HepG2 (cell line): ENCODE data around the gene TMEM114. TPM values are rescaled to one million over a fixed set of nuclear protein-coding genes. Genes with fewer than 3 reads are reported as not detected.

Source experiments
- AKAP8 ChIP-seq: sonication (generic); formaldehyde crosslinking; IDR thresholded peaks from 2 replicates; pipeline ENCODE4 v1.5.1; 2020; ENCODE audit warnings: mild to moderate bottlenecking, missing genetic modification reagents
- DR1 ChIP-seq: sonication (generic); formaldehyde crosslinking; IDR thresholded peaks from 2 replicates; pipeline ENCODE4 v1.8.0; 2021; ENCODE audit warnings: mild to moderate bottlenecking, missing genetic modification reagents, inconsistent platforms
- FOXK1 ChIP-seq: sonication (generic); formaldehyde crosslinking; IDR thresholded peaks from 2 replicates; pipeline ENCODE4 v1.4.0; 2020; ENCODE audit warnings: low read depth, missing genetic modification reagents, borderline replicate concordance
- HNRNPUL1 ChIP-seq: fragments of 200-400 bp; formaldehyde crosslinking; IDR thresholded peaks from 2 replicates; pipeline ENCODE4 v1.6.1; 2017; ENCODE audit warnings: low read depth, mild to moderate bottlenecking, low read length, moderate library complexity
- KDM2A ChIP-seq: sonication (generic); formaldehyde crosslinking; IDR thresholded peaks from 2 replicates; pipeline ENCODE4 v1.4.0; 2020; ENCODE audit warnings: low read depth, missing genetic modification reagents, borderline replicate concordance
- KDM3A ChIP-seq: IDR thresholded peaks from 2 replicates; pipeline ENCODE4 v1.6.1; 2018; ENCODE audit warnings: low read depth, missing compliant biosample characterization
- KLF15 ChIP-seq: sonication (generic); formaldehyde crosslinking; IDR thresholded peaks from 2 replicates; pipeline ENCODE4 v1.8.1; 2023; ENCODE audit warnings: borderline replicate concordance, mild to moderate bottlenecking, inconsistent platforms, missing genetic modification reagents, mixed read lengths
- MXI1 ChIP-seq: IDR thresholded peaks from 3 replicates; pipeline ENCODE4 v1.6.1; 2012; ENCODE audit warnings: low read depth, low read length, inconsistent platforms, borderline replicate concordance
- SP140L ChIP-seq: sonication (generic); formaldehyde crosslinking; IDR thresholded peaks from 2 replicates; pipeline ENCODE4 v1.4.0; 2020; ENCODE audit warnings: missing genetic modification reagents, borderline replicate concordance
- ZC3H4 ChIP-seq: sonication (generic); formaldehyde crosslinking; IDR thresholded peaks from 2 replicates; pipeline ENCODE4 v1.4.0; 2020; ENCODE audit warnings: missing genetic modification reagents, borderline replicate concordance
- ZFP37 ChIP-seq: sonication (generic); formaldehyde crosslinking; IDR thresholded peaks from 2 replicates; pipeline ENCODE4 v1.4.0; 2020; ENCODE audit warnings: missing genetic modification reagents, borderline replicate concordance
- ZMYM4 ChIP-seq: sonication (generic); formaldehyde crosslinking; IDR thresholded peaks from 2 replicates; pipeline ENCODE4 v1.8.1; 2023; ENCODE audit warnings: mild to moderate bottlenecking, missing genetic modification reagents
- ZNF33B ChIP-seq: sonication (generic); formaldehyde crosslinking; IDR thresholded peaks from 2 replicates; pipeline ENCODE4 v1.5.1; 2020; ENCODE audit warnings: mild to moderate bottlenecking, missing genetic modification reagents
- ZNF451 ChIP-seq: sonication (generic); formaldehyde crosslinking; IDR thresholded peaks from 2 replicates; pipeline ENCODE4 v1.5.0; 2020; ENCODE audit warnings: mild to moderate bottlenecking, missing genetic modification reagents
- ZNF557 ChIP-seq: sonication (generic); formaldehyde crosslinking; IDR thresholded peaks from 2 replicates; pipeline ENCODE4 v1.4.0; 2020; ENCODE audit warnings: missing genetic modification reagents
- ZNF567 ChIP-seq: sonication (generic); formaldehyde crosslinking; IDR thresholded peaks from 2 replicates; pipeline ENCODE4 v1.8.1; 2023; ENCODE audit warnings: mild to moderate bottlenecking, missing genetic modification reagents, borderline replicate concordance
- ZNF572 ChIP-seq: sonication (generic); formaldehyde crosslinking; IDR thresholded peaks from 2 replicates; pipeline ENCODE4 v1.5.1; 2020; ENCODE audit warnings: mild to moderate bottlenecking, missing genetic modification reagents
- ZNF629 ChIP-seq: sonication (generic); formaldehyde crosslinking; conservative IDR thresholded peaks from 2 replicates; pipeline ENCODE4 v1.5.0; 2020; ENCODE audit warnings: missing genetic modification reagents
- ZNF775 ChIP-seq: sonication (generic); formaldehyde crosslinking; IDR thresholded peaks from 2 replicates; pipeline ENCODE4 v1.4.0; 2020; ENCODE audit warnings: missing genetic modification reagents, mild to moderate bottlenecking, moderate library complexity, borderline replicate concordance
- ZNF850 ChIP-seq: sonication (generic); formaldehyde crosslinking; conservative IDR thresholded peaks from 2 replicates; pipeline ENCODE4 v1.9.0; 2021; ENCODE audit warnings: mild to moderate bottlenecking, missing genetic modification reagents
- polyA plus RNA-seq, 8 experiments: library from polyadenylated mRNA; depleted of rRNA in 3 of 8; stranded (reverse) in 7 of 8; unstranded in 1 of 8; fragments of >200 nt; fragmentation: Illumina TruSeq in 4 of 8; extraction: Trizol in 4 of 8; gene quantifications; 2 replicates each; pipeline versions ENCODE4 v1.2.1 to v1.2.3, GENCODE V29; 2011 to 2016; ENCODE audit warnings: low read depth in 4 of 8, missing spikeins in 1 of 8, mixed read lengths in 1 of 8; ENCODE audit not compliant: insufficient read depth in 1 of 8
- total RNA-seq, 5 experiments: library from RNA; depleted of rRNA; stranded (reverse); fragments of >200 nt; fragmentation: Illumina TruSeq; extraction: Trizol; gene quantifications; 2 replicates each; pipeline ENCODE4 v1.2.3, GENCODE V29; 2016; ENCODE audit warnings: low read depth in 1 of 5
- TF ChIP-seq, protein P1 (sequence below): IDR thresholded peaks from 2 replicates; pipeline ENCODE4 v1.6.1; 2016; ENCODE audit warnings: low read depth, control low read depth
- TF ChIP-seq, protein P2 (sequence below): sonication (generic); formaldehyde crosslinking; IDR thresholded peaks from 2 replicates; pipeline ENCODE4 v1.4.0; 2020; ENCODE audit warnings: mild to moderate bottlenecking, missing genetic modification reagents
- TF ChIP-seq, protein P3 (sequence below): sonication (generic); formaldehyde crosslinking; IDR thresholded peaks from 2 replicates; pipeline ENCODE4 v1.4.0; 2020; ENCODE audit warnings: missing genetic modification reagents
- TF ChIP-seq, protein P4 (sequence below): IDR thresholded peaks from 2 replicates; pipeline ENCODE4 v1.6.1; 2016; ENCODE audit warnings: mild to moderate bottlenecking

Gene TMEM114
- total and polyA plus RNA-seq, 2 of the 13 experiments (the other 11 are each of a cell fraction or from before 2014, with no cell fraction given), result not detected

DNA sequence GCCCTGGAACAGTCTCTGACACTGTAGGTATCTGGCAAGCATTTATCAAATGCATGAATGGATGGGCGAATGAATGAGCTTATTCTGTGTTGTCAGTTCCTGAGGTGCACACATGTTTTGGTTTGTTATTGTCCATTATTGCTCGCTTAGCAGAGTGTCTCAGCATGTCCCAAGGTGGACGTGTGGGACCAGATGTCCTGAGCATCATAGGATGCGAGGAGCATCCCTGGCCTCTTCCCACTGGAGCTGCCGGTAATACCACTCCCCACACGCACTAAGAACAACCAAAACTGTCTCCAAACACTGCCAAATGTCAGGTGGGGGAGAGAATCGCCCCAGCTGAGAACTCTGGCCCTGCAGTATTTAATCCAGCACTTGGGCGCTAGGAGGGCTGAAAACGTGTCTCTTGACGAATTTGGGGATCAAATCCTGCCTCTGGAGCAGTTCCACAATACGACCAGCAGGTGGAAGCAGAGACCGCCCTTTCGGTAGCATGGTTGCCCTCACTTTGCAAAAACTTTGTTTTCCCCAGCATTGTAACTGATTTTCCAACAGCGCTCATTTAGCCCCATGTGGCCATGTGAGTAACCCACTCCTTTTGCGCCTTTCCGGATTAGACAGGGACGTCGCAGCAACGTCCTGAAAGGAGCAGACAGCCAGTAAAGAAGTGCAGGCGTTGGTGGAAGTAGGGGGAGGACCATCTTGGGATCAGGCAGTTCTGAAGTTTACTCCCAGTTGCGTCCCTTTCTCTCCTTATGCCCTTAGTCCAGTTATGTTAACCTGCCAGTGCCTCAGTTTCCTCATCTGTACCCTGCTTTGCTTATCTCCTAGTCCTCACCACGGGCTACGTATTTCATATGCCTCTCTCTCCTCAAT lies 22.7 kb downstream of the TMEM114 start (continued):
- TF ChIP-seq ZNF451 (CRISPR knock-in tag) (peak; percentile 78; the same call in 1 of the 2 replicates), ZFP37 (CRISPR knock-in tag) (peak; percentile 64; the same call in 1 of the 2 replicates), SP140L (peak; percentile 71; the same call in 1 of the 2 replicates), KDM3A (CRISPR knock-in tag) (peak; percentile 95), KLF15 (CRISPR knock-in tag) (no peak), DR1 (CRISPR knock-in tag) (no peak), ZNF629 (CRISPR knock-in tag) (0 out of 2 replicates have a peak, but pooled peaks have one; percentile 8), ZMYM4 (peak; percentile 83), HNRNPUL1 (no peak), ZC3H4 (CRISPR knock-in tag) (peak; percentile 25; the same call in 1 of the 2 replicates), ZNF33B (CRISPR knock-in tag) (peak; percentile 79; the same call in 1 of the 2 replicates), FOXK1 (CRISPR knock-in tag) (peak; percentile 88; the same call in 1 of the 2 replicates), ZNF775 (no peak), ZNF850 (no peak), ZNF557 (CRISPR knock-in tag) (0 out of 2 replicates have a peak, but pooled peaks have one; percentile 53), MXI1 (peak; percentile 72; the same call in 1 of the 3 replicates), ZNF567 (peak; percentile 99), KDM2A (CRISPR knock-in tag) (peak; percentile 74), ZNF572 (0 out of 2 replicates have a peak, but pooled peaks have one; percentile 22), AKAP8 (CRISPR knock-in tag) (no peak)
- TF ChIP-seq, protein P1, sequence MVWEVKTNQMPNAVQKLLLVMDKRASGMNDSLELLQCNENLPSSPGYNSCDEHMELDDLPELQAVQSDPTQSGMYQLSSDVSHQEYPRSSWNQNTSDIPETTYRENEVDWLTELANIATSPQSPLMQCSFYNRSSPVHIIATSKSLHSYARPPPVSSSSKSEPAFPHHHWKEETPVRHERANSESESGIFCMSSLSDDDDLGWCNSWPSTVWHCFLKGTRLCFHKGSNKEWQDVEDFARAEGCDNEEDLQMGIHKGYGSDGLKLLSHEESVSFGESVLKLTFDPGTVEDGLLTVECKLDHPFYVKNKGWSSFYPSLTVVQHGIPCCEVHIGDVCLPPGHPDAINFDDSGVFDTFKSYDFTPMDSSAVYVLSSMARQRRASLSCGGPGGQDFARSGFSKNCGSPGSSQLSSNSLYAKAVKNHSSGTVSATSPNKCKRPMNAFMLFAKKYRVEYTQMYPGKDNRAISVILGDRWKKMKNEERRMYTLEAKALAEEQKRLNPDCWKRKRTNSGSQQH, result 0 out of 2 replicates have a peak, but pooled peaks have one; percentile 47
- TF ChIP-seq, protein P2, sequence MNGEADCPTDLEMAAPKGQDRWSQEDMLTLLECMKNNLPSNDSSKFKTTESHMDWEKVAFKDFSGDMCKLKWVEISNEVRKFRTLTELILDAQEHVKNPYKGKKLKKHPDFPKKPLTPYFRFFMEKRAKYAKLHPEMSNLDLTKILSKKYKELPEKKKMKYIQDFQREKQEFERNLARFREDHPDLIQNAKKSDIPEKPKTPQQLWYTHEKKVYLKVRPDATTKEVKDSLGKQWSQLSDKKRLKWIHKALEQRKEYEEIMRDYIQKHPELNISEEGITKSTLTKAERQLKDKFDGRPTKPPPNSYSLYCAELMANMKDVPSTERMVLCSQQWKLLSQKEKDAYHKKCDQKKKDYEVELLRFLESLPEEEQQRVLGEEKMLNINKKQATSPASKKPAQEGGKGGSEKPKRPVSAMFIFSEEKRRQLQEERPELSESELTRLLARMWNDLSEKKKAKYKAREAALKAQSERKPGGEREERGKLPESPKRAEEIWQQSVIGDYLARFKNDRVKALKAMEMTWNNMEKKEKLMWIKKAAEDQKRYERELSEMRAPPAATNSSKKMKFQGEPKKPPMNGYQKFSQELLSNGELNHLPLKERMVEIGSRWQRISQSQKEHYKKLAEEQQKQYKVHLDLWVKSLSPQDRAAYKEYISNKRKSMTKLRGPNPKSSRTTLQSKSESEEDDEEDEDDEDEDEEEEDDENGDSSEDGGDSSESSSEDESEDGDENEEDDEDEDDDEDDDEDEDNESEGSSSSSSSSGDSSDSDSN (CRISPR knock-in tag), result peak; percentile 59
- TF ChIP-seq, protein P3, sequence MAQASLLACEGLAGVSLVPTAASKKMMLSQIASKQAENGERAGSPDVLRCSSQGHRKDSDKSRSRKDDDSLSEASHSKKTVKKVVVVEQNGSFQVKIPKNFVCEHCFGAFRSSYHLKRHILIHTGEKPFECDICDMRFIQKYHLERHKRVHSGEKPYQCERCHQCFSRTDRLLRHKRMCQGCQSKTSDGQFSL (CRISPR knock-in tag), result peak; percentile 8; the same call in 1 of the 2 replicates
- TF ChIP-seq, protein P4, sequence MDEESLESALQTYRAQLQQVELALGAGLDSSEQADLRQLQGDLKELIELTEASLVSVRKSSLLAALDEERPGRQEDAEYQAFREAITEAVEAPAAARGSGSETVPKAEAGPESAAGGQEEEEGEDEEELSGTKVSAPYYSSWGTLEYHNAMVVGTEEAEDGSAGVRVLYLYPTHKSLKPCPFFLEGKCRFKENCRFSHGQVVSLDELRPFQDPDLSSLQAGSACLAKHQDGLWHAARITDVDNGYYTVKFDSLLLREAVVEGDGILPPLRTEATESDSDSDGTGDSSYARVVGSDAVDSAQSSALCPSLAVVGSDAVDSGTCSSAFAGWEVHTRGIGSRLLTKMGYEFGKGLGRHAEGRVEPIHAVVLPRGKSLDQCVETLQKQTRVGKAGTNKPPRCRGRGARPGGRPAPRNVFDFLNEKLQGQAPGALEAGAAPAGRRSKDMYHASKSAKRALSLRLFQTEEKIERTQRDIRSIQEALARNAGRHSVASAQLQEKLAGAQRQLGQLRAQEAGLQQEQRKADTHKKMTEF (CRISPR knock-in tag), result peak; percentile 73; the same call in 1 of the 2 replicates
